PC-9 (cell line): ENCODE data around the gene SRMS.

Source experiments
- EZH2 ChIP-seq: fragments of 200-600 bp; sonication (generic); IDR thresholded peaks from 2 replicates; pipeline ENCODE4 v1.8.0; 2017; ENCODE audit warnings: antibody characterized with exemption, low read depth
- TF ChIP-seq, protein P1 (sequence below): fragments of 200-600 bp; sonication (generic); conservative IDR thresholded peaks from 2 replicates; pipeline ENCODE4 v1.6.1; 2017; ENCODE audit warnings: mixed run types, antibody characterized with exemption, mild to moderate bottlenecking, moderate library complexity

DNA sequence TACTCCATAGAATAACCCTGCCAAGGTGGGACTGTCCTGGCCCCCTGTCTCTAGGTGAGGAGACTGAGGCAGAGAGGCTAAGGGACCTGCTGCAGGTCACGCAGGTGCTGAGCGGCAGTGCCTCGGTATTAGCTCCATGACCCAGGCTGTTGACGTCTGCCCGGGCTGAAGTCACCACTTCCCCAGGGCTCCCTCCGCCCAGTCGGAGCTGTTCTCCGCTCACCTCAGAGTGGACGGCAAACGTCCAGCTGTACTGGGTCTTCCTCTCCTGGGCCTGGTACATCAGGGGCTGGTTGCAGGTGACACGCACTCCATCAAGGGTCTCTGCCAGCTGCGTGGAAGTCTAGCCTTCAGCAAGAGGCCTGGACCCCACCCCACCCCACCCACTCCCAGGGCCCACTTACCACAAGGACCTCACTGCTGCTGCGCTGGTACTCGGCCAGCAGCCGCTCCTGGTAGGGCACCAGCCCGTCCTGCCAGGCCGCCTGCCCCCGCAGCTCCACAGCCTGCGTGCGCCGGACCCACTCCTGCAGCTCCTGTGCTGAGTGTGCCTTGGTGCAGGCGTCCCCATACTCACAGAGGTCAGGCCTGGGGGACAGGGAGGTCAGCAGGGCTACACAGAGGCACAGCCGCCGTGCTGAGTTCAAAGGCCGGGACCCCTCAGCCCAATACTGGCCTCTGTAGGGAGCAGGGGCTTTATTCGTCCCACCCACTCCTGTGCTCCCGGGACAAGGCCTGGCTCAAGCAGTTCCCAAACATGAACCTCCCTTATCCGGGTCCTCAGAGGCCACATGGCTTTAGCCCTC is 22.9 kb upstream of the SRMS start:
- TF ChIP-seq, protein P1, sequence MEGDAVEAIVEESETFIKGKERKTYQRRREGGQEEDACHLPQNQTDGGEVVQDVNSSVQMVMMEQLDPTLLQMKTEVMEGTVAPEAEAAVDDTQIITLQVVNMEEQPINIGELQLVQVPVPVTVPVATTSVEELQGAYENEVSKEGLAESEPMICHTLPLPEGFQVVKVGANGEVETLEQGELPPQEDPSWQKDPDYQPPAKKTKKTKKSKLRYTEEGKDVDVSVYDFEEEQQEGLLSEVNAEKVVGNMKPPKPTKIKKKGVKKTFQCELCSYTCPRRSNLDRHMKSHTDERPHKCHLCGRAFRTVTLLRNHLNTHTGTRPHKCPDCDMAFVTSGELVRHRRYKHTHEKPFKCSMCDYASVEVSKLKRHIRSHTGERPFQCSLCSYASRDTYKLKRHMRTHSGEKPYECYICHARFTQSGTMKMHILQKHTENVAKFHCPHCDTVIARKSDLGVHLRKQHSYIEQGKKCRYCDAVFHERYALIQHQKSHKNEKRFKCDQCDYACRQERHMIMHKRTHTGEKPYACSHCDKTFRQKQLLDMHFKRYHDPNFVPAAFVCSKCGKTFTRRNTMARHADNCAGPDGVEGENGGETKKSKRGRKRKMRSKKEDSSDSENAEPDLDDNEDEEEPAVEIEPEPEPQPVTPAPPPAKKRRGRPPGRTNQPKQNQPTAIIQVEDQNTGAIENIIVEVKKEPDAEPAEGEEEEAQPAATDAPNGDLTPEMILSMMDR = no peak
- TF ChIP-seq EZH2 = no peak
